GM21528 (cell line): Measurements from ENCODE around the gene ZBTB47.

Source experiments
- ATAC-seq: cut with Tn5 transposase; IDR thresholded peaks from one replicate; pipeline ENCODE4 v1.9.1; 2021; ENCODE audit warnings: mild to moderate bottlenecking, moderate library complexity; ENCODE audit not compliant: unreplicated experiment, low FRiP score

The ZBTB47 gene

GRCh38 chr3:42696356-42697288, 43.1 kb downstream of the ZBTB47 start:
- no peak for ATAC-seq

GRCh38 chr3:42697289-42698051, 44.0 kb downstream of the ZBTB47 start:
- no peak for ATAC-seq

DNA sequence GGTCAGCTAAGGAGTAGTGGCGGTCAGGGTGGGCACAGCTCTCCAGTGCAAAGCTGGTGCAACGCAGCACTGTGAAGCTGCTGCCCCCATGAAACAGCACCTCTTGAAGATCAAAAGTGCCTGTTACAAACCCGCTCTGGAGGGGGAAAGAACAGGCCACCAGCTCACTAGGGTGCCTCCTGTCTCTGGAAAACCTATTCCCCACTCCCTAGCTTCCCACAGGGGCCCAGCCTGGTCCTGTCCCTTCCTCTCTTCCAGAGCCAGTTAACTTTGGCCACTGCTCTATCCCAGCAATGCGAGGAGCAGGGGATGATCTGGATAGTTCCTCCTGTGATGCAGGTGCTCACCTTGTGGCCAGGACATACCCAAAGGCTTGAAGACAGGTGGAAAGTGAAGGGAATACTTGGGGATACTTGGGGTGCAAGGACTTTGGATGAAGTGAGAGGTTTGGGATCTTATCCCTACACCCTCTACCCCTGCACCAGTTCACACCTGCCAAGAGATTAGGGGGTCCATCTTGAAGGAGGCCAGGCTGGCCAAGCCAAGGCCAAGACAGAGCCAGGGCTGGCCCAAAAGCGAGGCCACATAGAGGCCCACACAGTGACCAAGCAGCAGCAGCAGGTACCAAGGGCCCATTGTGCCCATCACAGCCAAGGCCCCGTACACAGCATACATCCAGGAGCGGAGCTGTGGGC, 44.9 kb downstream of the ZBTB47 start:
- ATAC-seq: no peak

DNA sequence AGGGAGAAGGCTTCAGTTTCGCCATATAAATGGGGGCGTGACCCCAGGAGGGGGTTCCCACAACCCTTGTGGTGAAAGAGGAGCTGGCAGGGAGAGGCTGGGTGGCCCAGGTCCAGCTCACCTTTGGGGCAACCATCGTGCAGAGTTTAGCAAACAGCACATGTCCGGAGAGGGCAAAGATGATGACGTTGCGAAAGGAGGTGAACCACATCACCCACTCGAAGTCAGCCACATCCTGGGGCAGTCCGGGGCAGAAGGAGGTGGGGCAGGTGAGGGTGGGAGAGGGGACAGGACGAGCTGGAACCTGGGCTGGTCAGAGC, 45.4 kb downstream of the ZBTB47 start:
- no peak for ATAC-seq

DNA sequence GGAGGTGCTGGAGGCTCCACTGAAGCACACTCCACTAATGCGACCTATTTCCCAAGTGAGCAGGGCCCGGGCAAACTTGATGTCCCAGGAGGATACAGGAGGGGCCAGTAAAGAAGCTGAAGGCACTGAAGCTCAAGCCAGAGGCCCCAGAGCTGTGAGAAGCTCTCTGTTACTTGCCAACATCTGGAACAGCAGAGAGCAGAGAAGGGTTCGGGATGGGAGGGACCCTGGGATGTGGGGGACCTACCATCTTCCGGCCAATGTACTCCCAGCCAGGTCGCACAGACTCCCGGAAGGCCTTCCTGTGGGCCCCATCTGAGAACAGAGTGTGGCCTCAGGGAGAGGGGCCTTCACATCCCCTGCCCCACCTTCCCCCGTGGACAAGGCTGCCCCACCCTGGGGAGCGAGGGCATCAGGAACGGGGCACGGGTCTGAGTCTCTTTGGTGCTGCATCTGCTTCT, 46.0 kb downstream of the ZBTB47 start:
- ATAC-seq: no peak

GRCh38 chr3:42700366-42701288, 47.1 kb downstream of the ZBTB47 start:
- no peak for ATAC-seq

GRCh38 chr3:42701371-42702065, 48.0 kb downstream of the ZBTB47 start:
- no peak for ATAC-seq

DNA sequence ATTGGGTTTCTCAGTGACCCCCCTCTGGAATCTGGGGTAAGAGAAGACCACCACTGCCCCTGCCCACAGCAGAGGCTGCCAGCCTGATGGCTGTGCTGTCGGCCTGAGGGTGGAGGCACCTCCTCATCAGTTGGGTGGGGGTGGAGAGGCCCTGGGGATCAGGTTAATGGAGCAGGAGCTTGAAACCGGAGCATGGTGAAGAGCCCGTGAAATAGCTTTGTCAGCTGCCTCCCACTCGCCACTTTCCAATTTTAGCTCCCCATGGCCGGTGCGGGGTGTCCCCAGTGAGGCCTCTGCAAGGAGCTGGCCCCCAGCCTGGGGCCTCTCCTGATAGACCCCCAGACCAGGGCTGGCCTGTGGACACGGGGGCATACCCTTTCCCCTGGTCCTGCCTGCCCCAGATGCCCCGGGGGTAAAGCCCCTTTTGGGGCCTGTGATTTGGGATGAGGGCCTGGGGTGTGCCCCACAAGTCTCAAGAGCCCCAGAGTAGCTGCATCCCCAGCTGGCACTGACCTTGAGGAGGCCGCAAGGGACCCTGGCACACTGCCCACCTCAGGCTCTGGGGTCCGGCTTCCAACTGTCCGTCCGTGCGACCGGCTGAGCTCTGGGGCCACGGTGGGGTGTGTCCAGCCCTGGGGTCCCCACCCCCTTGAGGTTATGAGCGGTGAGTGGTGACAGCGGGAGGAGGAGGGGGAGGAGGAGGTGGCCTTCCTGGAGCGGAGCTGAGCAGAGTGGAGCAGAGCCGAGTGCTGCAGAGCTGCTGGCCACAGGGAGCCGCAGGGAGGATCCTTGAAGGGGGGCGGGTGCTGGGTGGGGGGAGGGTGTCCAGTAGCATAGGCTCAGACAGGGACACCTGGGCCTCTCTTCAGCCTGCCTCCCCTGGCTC, 48.8 kb downstream of the ZBTB47 start, which contains the start of gene HHATL:
TSS of gene HHATL (minus strand) at position 733 of the 886 bp plus-strand sequence. CDS start 1,972 bp downstream, outside the sequence.
- ATAC-seq: no peak

GRCh38 chr3:42702982-42703694, 49.6 kb downstream of the ZBTB47 start:
- ATAC-seq: no peak

GRCh38 chr3:42703695-42704025, 50.2 kb downstream of the ZBTB47 start:
- no peak for ATAC-seq

GRCh38 chr3:42704136-42704841, 50.8 kb downstream of the ZBTB47 start:
- no peak for ATAC-seq

- no peak for ATAC-seq
Observed at GRCh38 chr3:42705058-42705767, 51.7 kb downstream of the ZBTB47 start.

- no peak for ATAC-seq
Observed at GRCh38 chr3:42705962-42706585, 52.6 kb downstream of the ZBTB47 start.

- no peak for ATAC-seq
Observed at GRCh38 chr3:42706721-42707619, 53.5 kb downstream of the ZBTB47 start.
